Kidney epithelial cell (primary cell): ENCODE results near the gene MS4A6A. TPM values are rescaled to one million over a fixed set of nuclear protein-coding genes. Genes with fewer than 3 reads are reported as not detected.
"Not testable (repeated sequence)": the region's sequence is repeated elsewhere in the genome, so short reads cannot be mapped to it uniquely, and the experiment has no call there.

Experiments
- DNase-seq: peaks from one replicate; pipeline ENCODE4 v3.0.0-alpha.2; 2010; ENCODE audit warnings: low read depth
- H3K27me3 ChIP-seq: 2 replicates; pipeline ENCODE4 v1.6.0; 2011; ENCODE audit warnings: low read length; ENCODE audit not compliant: control insufficient read depth, insufficient read depth
- H3K36me3 ChIP-seq: 2 replicates; pipeline ENCODE4 v1.5.1; 2011; ENCODE audit warnings: low read length; ENCODE audit not compliant: control insufficient read depth, insufficient read depth
- H3K4me3 ChIP-seq: 2 replicates; pipeline ENCODE4 v1.5.1; 2011; ENCODE audit warnings: low read depth, mild to moderate bottlenecking, control low read depth, low read length
- CTCF ChIP-seq: IDR thresholded peaks from 2 replicates; pipeline ENCODE4 v1.5.1; 2011; ENCODE audit warnings: mild to moderate bottlenecking, moderate library complexity, low read length, control low read depth, inconsistent platforms; ENCODE audit not compliant: insufficient read depth, poor library complexity, severe bottlenecking
- total RNA-seq: library from RNA; depleted of rRNA; stranded (reverse); fragments of >200 nt; gene quantifications from 2 replicates; pipeline ENCODE4 v1.2.3, GENCODE V29; 2015

Gene MS4A6A
- total RNA-seq, 1 donor from 2014 or later, result 2.3 TPM

- Histone ChIP-seq H3K27me3 (no peaks in the 10 kb centered on the region), H3K36me3 (no peaks in the 10 kb centered on the region), H3K4me3 (no peak overlapping the region)
- no peak for DNase-seq
- TF ChIP-seq CTCF, result no peak
These were observed 37.2 kb downstream of the MS4A6A start for GRCh38 chr11:60145677-60146076.

DNA sequence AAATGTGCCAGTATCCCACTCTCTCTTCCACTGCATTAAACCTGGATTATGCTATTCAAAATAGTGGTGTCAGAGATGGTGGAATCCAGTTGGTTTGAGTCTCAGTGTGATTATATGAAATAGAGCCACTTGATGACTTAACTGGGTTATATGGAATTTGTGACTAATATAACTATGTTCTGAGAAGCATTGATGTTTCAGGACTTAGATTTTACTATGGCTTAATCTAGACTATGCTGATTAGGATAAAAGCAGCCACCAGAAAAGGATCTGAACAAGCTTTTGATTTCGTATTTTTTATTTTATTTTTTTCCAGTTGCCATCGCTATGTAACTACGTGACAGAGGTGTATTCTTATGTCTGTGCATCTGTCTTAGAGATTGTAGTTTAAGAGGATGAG is 39.1 kb downstream of the MS4A6A start:
- Histone ChIP-seq H3K36me3 (no peaks in the 10 kb centered on the region), H3K27me3 (no peaks in the 10 kb centered on the region)

DNA sequence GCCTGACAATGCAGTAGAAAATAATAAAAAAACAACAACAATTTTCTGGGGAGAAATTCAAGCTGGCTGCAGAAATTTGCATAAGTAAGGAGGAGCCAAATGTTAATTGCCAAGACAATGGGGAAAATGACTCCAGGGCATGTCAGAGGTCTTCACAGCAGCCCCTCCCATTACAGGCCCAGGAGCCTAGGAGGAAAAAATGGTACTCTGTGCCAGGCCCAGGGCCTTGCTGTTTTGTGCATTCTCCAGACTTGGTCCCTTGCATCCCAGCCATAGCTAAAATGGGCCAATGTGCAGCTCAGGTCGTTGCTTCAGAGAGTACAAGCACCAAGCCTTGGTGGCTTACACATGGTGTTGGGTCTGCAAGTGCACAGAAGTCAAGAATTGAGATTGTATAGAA is 49.0 kb downstream of the MS4A6A start:
- H3K4me3 ChIP-seq, result no peak overlapping the region
- TF ChIP-seq CTCF, result no peak
- DNase-seq, result no peak
- H3K36me3 ChIP-seq, result no peaks in the 10 kb centered on the region
- H3K27me3 ChIP-seq, result no peaks in the 10 kb centered on the region

More for the DNA sequence above, 39.1 kb downstream of the MS4A6A start:
- H3K4me3 ChIP-seq, result no peak overlapping the region
- no peak for DNase-seq
- TF ChIP-seq CTCF, result no peak

DNA sequence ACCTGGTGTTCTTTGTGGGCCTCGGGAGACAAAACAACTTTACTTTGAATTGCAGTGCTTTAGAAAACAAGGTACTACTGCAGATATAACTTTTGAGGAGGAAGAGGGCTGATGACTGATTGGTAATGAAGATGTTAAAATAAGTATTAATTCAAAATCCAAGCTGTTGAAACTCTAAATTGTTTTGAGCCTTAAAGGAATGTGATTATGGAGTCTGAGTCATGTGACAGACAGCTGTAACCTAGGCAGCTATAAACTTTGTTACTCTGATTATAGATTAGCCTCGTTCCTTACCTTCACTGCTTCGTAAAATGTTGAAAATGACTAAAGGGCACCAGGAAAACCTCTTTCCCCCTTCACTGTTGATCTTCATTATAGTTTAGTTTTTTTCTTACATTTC is 51.0 kb downstream of the MS4A6A start:
- Histone ChIP-seq H3K4me3 (no peak overlapping the region), H3K36me3 (no peaks in the 10 kb centered on the region), H3K27me3 (no peaks in the 10 kb centered on the region)
- no peak for TF ChIP-seq CTCF
- no peak for DNase-seq

GRCh38 chr11:60130496-60130895 is 52.4 kb downstream of the MS4A6A start:
- DNase-seq, result no peak
- TF ChIP-seq CTCF, result peak; percentile 63

DNA sequence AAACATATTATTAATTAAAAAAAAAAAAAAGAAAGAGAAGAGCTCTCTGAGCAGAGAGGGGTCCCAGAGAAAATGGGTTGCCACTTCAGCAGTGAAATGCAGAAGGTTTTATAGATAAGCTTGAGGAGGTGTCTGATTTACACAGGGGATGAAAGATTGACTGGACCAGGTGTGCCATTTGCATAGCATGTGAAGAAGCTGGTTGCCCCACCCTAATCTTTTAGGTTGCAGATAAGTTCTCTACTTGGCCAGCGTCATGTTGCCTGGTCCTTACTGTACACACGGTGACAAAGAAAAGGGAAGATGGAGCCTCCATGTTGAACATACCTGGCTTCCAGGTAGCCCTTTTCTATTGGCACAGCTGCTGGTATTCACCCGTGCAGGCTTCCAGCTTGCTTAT is 53.0 kb downstream of the MS4A6A start:
- Histone ChIP-seq H3K4me3 (no peak overlapping the region), H3K27me3 (no peaks in the 10 kb centered on the region), H3K36me3 (no peaks in the 10 kb centered on the region)
- TF ChIP-seq CTCF, result no peak
- DNase-seq, result no peak

More at GRCh38 chr11:60130496-60130895, 52.4 kb downstream of the MS4A6A start:
- no peaks in the 10 kb centered on the region for H3K36me3 ChIP-seq
- no peaks in the 10 kb centered on the region for H3K27me3 ChIP-seq
- no peak overlapping the region for H3K4me3 ChIP-seq

DNA sequence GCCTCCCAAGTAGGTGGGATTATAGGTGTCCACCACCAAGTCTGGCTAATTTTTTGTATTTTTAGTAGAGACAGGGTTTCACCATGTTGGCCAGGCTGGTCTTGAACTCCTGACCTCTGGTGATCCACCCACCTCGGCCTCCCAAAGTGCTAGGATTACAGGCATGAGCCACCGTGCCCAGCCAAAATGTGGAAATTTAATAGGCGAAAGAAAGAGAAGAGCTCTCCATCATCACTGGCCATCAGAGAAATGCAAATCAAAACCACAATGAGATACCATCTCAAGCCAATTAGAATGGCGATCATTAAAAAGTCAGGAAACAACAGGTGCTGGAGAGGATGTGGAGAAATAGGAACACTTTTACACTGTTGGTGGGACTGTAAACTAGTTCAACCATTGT is 54.0 kb downstream of the MS4A6A start:
- not testable (repeated sequence) for H3K27me3 ChIP-seq, H3K4me3 ChIP-seq, DNase-seq, H3K36me3 ChIP-seq
